OCI-LY7 (cell line): ENCODE data around the gene GLB1L2. TPM values are rescaled to one million over a fixed set of nuclear protein-coding genes. Genes with fewer than 3 reads are reported as not detected.

Experiments used
- BruUV-seq: library from RNA; stranded (reverse); fragments of 400-500 nt; replicated peaks from 2 replicates; lab custom pipeline; 2021; lab: Mats Ljungman, UMichigan
- CTCF ChIA-PET: fragments of 300-600 bp; sonication (Branson Sonifier 250); formaldehyde crosslinking; loops from one replicate; lab custom pipeline; 2022; ENCODE audit warnings: antibody characterized with exemption; ENCODE audit not compliant: unreplicated experiment; lab: Charles Lee
- POLR2A ChIA-PET: fragments of 300-600 bp; sonication (Branson Sonifier 250); formaldehyde crosslinking; loops from one replicate; lab custom pipeline; 2022; ENCODE audit warnings: antibody characterized with exemption; lab: Charles Lee
- DNase-seq: peaks from one replicate; pipeline ENCODE4 v3.0.0-alpha.2; 2015; ENCODE audit warnings: low spot score
- H2AFZ ChIP-seq: fragments of 200-600 bp; sonication (generic), shearing (Covaris generic); 2 replicates; pipeline ENCODE4 v1.6.1; 2014; ENCODE audit warnings: mild to moderate bottlenecking, antibody characterized with exemption, low read length, moderate library complexity
- H3K27ac ChIP-seq: fragments of 200-600 bp; sonication (generic); 2 replicates; pipeline ENCODE4 v1.5.1; 2014; ENCODE audit warnings: mixed run types, low read depth, mild to moderate bottlenecking, moderate library complexity, low read length, inconsistent platforms; ENCODE audit not compliant: poor library complexity, severe bottlenecking
- H3K36me3 ChIP-seq: fragments of 200-600 bp; sonication (generic); 2 replicates; pipeline ENCODE4 v1.6.1; 2014; ENCODE audit warnings: mild to moderate bottlenecking, antibody characterized with exemption, low read length, moderate library complexity, mixed read lengths; ENCODE audit not compliant: insufficient read depth
- H3K4me1 ChIP-seq: fragments of 200-600 bp; sonication (generic); 2 replicates; pipeline ENCODE4 v1.5.1; 2014; ENCODE audit warnings: mild to moderate bottlenecking, low read length; ENCODE audit not compliant: insufficient read depth, poor library complexity, severe bottlenecking
- H3K4me2 ChIP-seq: fragments of 200-600 bp; sonication (generic); 2 replicates; pipeline ENCODE4 v1.6.1; 2014; ENCODE audit warnings: mild to moderate bottlenecking, low read length
- H3K4me3 ChIP-seq: fragments of 200-600 bp; sonication (generic); 2 replicates; pipeline ENCODE4 v1.5.1; 2014; ENCODE audit warnings: mild to moderate bottlenecking, low read depth, low read length; ENCODE audit not compliant: poor library complexity, severe bottlenecking
- H3K79me2 ChIP-seq: fragments of 200-600 bp; sonication (generic); 2 replicates; pipeline ENCODE4 v1.6.1; 2016; ENCODE audit warnings: low read depth, mild to moderate bottlenecking, low read length, moderate library complexity, mixed read lengths; ENCODE audit not compliant: insufficient read depth
- H3K9me2 ChIP-seq: fragments of 200-600 bp; sonication (generic); 2 replicates; pipeline ENCODE4 v1.6.1; 2016; ENCODE audit warnings: mild to moderate bottlenecking, low read length, mixed read lengths; ENCODE audit not compliant: insufficient read depth
- H3K9me3 ChIP-seq: fragments of 200-600 bp; sonication (generic); 2 replicates; pipeline ENCODE4 v1.6.1; 2014; ENCODE audit warnings: mild to moderate bottlenecking, mixed run types, low read length, mixed read lengths
- H4K20me1 ChIP-seq: fragments of 200-600 bp; sonication (generic); 2 replicates; pipeline ENCODE4 v1.6.1; 2014; ENCODE audit warnings: mild to moderate bottlenecking, antibody characterized with exemption, low read length, moderate library complexity, mixed read lengths; ENCODE audit not compliant: insufficient read depth
- CTCF ChIP-seq: fragments of 200-600 bp; sonication (generic); conservative IDR thresholded peaks from 2 replicates; pipeline ENCODE4 v1.5.1; 2014; ENCODE audit warnings: mild to moderate bottlenecking, antibody characterized with exemption, low read length, moderate library complexity, mixed read lengths
- EZH2phosphoT487 ChIP-seq: fragments of 200-600 bp; sonication (generic); IDR thresholded peaks from 2 replicates; pipeline ENCODE4 v1.6.1; 2018; ENCODE audit warnings: low read depth, borderline replicate concordance, mild to moderate bottlenecking, mixed run types, antibody characterized with exemption, low read length, moderate library complexity, mixed read lengths
- intact Hi-C: fragments of 100-400 bp; cut with micrococcal nuclease; formaldehyde crosslinking; loops from one replicate; pipeline ENCODE4 v1.10.0; 2022; ENCODE audit not compliant: unreplicated experiment
- total RNA-seq, 2 experiments: library from RNA; depleted of rRNA in 1 of 2; stranded (reverse); fragments of >200 nt in 1 of 2; shearing (Covaris generic) in 1 of 2; gene quantifications; 2 replicates each; pipeline ENCODE4 v1.2.3, GENCODE V29; 2014 to 2022

The GLB1L2 gene
- total RNA-seq, 2 experiments from 2014 or later, result not detected

- H3K4me1 ChIP-seq, result no peaks in the 10 kb centered on the region
- H3K9me3 ChIP-seq, result no peaks in the 10 kb centered on the region
- no peak overlapping the region for H3K4me2 ChIP-seq
- no peak for DNase-seq
- TF ChIP-seq EZH2phosphoT487, result no peak
- TF ChIP-seq CTCF, result no peak
- intact Hi-C loops, result no loop called here
- no peak overlapping the region for H3K4me3 ChIP-seq
- no peaks in the 10 kb centered on the region for H3K9me2 ChIP-seq
- no peak overlapping the region for H2AFZ ChIP-seq
- ChIA-PET CTCF (no interaction called here), POLR2A (no interaction called here)
- BruUV-seq, result no TSS peak
- no peaks in the 10 kb centered on the region for H3K36me3 ChIP-seq
- no peaks in the 10 kb centered on the region for H3K79me2 ChIP-seq
- H4K20me1 ChIP-seq, result no peaks in the 10 kb centered on the region
- H3K27ac ChIP-seq, result no peak overlapping the region
These were observed 76.1 kb downstream of the GLB1L2 start for GRCh38 chr11:134407923-134408322.

DNA sequence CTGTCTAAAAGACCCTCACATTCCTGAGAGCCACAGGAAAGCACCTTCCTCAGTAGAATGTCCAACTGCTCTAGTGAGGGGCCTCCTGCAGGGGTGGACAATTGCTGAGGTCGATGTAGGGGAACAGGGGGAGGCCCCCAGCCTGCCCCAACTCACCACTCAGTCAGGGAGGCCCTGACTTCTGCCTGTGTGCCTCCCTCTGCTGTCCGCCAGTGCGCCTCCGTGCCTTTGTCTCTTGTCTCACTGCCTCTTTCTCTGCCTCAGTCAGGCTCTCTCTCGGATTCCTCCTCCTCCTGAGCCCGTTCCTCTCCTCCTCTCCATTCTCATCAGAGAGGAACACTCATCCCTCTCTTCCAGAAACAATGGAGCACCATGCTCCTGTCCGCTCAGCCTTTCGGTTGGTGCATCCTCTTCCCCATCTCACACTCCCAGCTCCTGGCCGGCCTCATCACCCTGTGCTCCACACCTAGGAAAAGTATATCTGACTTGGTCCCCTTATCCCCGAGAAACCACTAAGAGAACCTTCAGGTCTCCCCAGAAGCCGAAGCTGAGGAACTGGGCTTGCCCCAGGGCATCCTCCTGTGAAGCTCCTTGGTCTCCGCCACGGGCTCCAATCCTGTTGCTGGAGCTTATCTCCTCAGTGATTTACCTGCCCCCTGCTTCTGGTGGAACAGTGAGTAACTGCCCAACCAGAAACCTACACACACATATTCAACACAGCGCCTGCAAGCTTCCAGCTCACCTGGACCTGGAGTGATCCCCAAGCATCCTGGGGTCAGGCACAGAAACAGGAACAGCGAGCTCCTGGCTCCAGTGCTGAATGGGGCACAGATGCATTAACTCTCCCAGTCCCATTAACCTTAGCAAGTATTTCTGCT, 78.0 kb downstream of the GLB1L2 start:
- no peaks in the 10 kb centered on the region for H4K20me1 ChIP-seq
- no peaks in the 10 kb centered on the region for H3K79me2 ChIP-seq
- H3K9me3 ChIP-seq, result no peaks in the 10 kb centered on the region
- CTCF ChIA-PET, result no interaction called here
- TF ChIP-seq EZH2phosphoT487, result no peak
- H3K36me3 ChIP-seq, result no peaks in the 10 kb centered on the region
- intact Hi-C loops, result no loop called here
- H3K4me3 ChIP-seq, result no peak overlapping the region
- DNase-seq, result no peak
- H3K27ac ChIP-seq, result no peak overlapping the region
- no peak overlapping the region for H3K4me2 ChIP-seq
- no peak overlapping the region for H2AFZ ChIP-seq
- POLR2A ChIA-PET, result interaction anchor here (0.6 kb wide), 1 partner anchor 1754 kb away, joined by 4 read pairs; no protein-coding TSS in a partner anchor
- H3K9me2 ChIP-seq, result no peaks in the 10 kb centered on the region
- no peaks in the 10 kb centered on the region for H3K4me1 ChIP-seq
- no TSS peak for BruUV-seq

GRCh38 chr11:134410766-134411165, 79.0 kb downstream of the GLB1L2 start:
- no peak overlapping the region for H3K27ac ChIP-seq
- no peaks in the 10 kb centered on the region for H3K79me2 ChIP-seq
- no peaks in the 10 kb centered on the region for H3K9me2 ChIP-seq
- BruUV-seq, result no TSS peak
- ChIA-PET CTCF (no interaction called here), POLR2A (interaction anchor here (0.6 kb wide), 1 partner anchor 236 kb away, joined by 3 read pairs; no protein-coding TSS in a partner anchor)
- TF ChIP-seq CTCF, result no peak
- TF ChIP-seq EZH2phosphoT487, result no peak
- no peak overlapping the region for H3K4me2 ChIP-seq
- intact Hi-C loops, result no loop called here
- no peaks in the 10 kb centered on the region for H3K9me3 ChIP-seq
- no peak for DNase-seq
- H3K4me3 ChIP-seq, result no peak overlapping the region
- H3K4me1 ChIP-seq, result no peaks in the 10 kb centered on the region
- no peaks in the 10 kb centered on the region for H4K20me1 ChIP-seq
- no peaks in the 10 kb centered on the region for H3K36me3 ChIP-seq
- no peak overlapping the region for H2AFZ ChIP-seq
